Esophagus muscularis mucosa (tissue), 4 donors: ENCODE measurements around the gene HBZ. TPM values are rescaled to one million over a fixed set of nuclear protein-coding genes. Genes with fewer than 3 reads are reported as not detected.
"Not testable (repeated sequence)": the region's sequence is repeated elsewhere in the genome, so short reads cannot be mapped to it uniquely, and the experiment has no call there.

Experiments used
- DNase-seq: peaks from one replicate; pipeline ENCODE4 v3.0.0-alpha.2; 2017; ENCODE audit errors: extremely low spot score
- H3K27ac ChIP-seq, 4 donors: fragments of 200-600 bp; sonication (generic); replicated peaks in 1 of 4; 1 replicate in 3 of 4; 2 replicates in 1 of 4; pipeline ENCODE4 v1.5.1; 2016 to 2019; ENCODE audit warnings: mild to moderate bottlenecking in 1 of 4
- H3K27me3 ChIP-seq, 4 donors: fragments of 200-600 bp; sonication (generic); one replicate each; pipeline versions ENCODE4 v1.5.1 to v1.6.0; 2016 to 2019
- H3K36me3 ChIP-seq, 4 donors: fragments of 200-600 bp; sonication (generic); one replicate each; pipeline ENCODE4 v1.5.1; 2016 to 2019
- H3K4me1 ChIP-seq, 4 donors: fragments of 200-600 bp; sonication (generic); one replicate each; pipeline ENCODE4 v1.5.1; 2016 to 2019
- H3K4me3 ChIP-seq, 4 donors: fragments of 200-600 bp; sonication (generic); 1 replicate in 2 of 4; 2 replicates in 2 of 4; pipeline ENCODE4 v1.5.1; 2016 to 2019; ENCODE audit warnings: mild to moderate bottlenecking in 4 of 4, moderate library complexity in 1 of 4
- H3K9me3 ChIP-seq, 4 donors: fragments of 200-600 bp; sonication (generic); 1 replicate in 3 of 4; 2 replicates in 1 of 4; pipeline ENCODE4 v1.5.1; 2016 to 2019
- EP300 ChIP-seq: sonication (generic); formaldehyde crosslinking; IDR thresholded peaks from one replicate; pipeline ENCODE4 v1.6.1; 2017; ENCODE audit warnings: antibody characterized with exemption
- POLR2A ChIP-seq: fragments of 450-650 bp; IDR thresholded peaks from one replicate; pipeline ENCODE4 v1.6.1; 2017; ENCODE audit warnings: antibody characterized with exemption, moderate library complexity, mild to moderate bottlenecking, low read depth
- POLR2AphosphoS5 ChIP-seq, 2 donors: sonication (generic); formaldehyde crosslinking; IDR thresholded peaks; one replicate each; pipeline ENCODE4 v1.6.1; 2017; ENCODE audit warnings: antibody characterized with exemption in 2 of 2
- WGBS: methylation state at CpG from one replicate; pipeline ENCODE4 v1.1.5; 2018; 5-methylcytosine and 5-hydroxymethylcytosine counted together
- intact Hi-C: fragments of 100-400 bp; cut with DNase I; formaldehyde crosslinking; loops from one replicate; pipeline ENCODE4 v1.15.1; 2023
- total RNA-seq, 4 donors: library from RNA; depleted of rRNA; stranded (reverse); fragments of >200 nt; gene quantifications; one replicate each; pipeline versions ENCODE4 v1.1.0 to v1.2.1, GENCODE V29; 2016
- TF ChIP-seq, protein P1 (sequence below), 3 experiments: fragments of 200-600 bp in 2 of 3; fragments of 450-650 bp in 1 of 3; sonication (generic) in 2 of 3; IDR thresholded peaks; one replicate each; pipeline ENCODE4 v1.5.1; 2017 to 2019; ENCODE audit warnings: antibody characterized with exemption in 3 of 3, mild to moderate bottlenecking in 2 of 3, moderate library complexity in 1 of 3

The HBZ gene
- total RNA-seq, 4 donors from 2014 or later: not detected

DNA sequence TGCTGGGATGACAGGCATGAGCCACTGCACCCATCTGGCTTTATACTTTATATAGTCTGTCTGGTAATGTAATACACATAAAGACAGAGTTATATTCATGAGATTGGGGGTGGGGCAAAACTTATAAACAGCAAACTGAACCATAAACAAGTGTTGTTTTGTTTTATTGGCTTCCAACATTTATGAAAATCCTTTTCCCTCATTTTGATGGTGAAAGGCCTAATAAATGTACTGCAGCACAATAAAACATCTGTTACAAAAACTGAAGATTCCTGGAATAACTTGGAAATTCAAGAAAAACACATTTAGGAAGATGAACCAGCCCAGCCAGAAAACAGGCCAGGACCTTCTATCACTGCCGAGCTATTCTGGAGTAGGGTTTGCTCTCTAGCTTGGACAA, 30.1 kb upstream of the HBZ start:
- intact Hi-C loops: no loop called here
- no peak for DNase-seq
- 79% methylated on average over 1 of the region's 1 CpG for WGBS

DNA sequence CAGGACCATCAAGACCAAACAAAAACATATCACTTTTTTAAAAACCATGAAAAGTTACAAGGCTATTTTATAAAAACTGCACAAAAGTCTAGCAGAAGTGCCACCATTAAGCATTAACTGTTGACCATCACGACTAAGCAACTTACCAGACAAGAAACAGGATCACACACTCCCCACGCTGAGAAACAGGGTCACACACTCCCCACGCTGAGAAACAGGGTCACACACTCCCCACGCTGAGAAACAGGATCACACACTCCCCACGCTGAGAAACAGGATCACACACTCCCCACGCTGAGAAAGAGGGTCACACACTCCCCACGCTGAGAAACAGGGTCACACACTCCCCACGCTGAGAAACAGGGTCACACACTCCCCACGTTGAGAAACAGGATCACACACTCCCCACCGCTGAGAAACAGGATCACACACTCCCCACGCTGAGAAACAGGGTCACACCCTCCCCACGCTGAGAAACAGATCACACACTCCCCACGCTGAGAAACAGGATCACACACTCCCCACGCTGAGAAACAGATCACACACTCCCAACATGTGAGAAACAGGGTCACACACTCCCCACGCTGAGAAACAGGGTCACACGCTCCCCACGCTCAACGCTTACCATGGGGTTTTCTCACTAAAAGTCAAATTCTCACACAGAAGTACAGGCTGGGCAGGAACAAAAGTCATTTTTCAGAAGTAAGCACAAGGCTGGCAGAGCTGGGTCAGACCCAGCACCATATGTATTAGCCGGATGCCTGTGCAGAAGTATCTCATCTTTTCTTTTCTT, 28.7 kb upstream of the HBZ start:
- 92% methylated on average over 12 of the region's 19 CpGs for WGBS
- H3K9me3 ChIP-seq, H3K27ac ChIP-seq, H3K27me3 ChIP-seq, intact Hi-C loops, H3K4me3 ChIP-seq, DNase-seq, H3K4me1 ChIP-seq: not testable (repeated sequence)
- peaks cover 6 to 30% (median 24%) of the 10 kb centered on the region in 4 donors for H3K36me3 ChIP-seq

More for the DNA sequence above, 30.1 kb upstream of the HBZ start:
- no peak overlapping the region for H3K27ac ChIP-seq
- H3K9me3 ChIP-seq: no peaks in the 10 kb centered on the region
- H3K27me3 ChIP-seq: no peaks in the 10 kb centered on the region
- H3K36me3 ChIP-seq: peaks cover 6 to 33% (median 24%) of the 10 kb centered on the region in 4 donors
- TF ChIP-seq POLR2AphosphoS5 (IDR thresholded peaks at IDR 0.05) (no peak), EP300 (no peak), POLR2A (no peak)
- TF ChIP-seq, protein P1, sequence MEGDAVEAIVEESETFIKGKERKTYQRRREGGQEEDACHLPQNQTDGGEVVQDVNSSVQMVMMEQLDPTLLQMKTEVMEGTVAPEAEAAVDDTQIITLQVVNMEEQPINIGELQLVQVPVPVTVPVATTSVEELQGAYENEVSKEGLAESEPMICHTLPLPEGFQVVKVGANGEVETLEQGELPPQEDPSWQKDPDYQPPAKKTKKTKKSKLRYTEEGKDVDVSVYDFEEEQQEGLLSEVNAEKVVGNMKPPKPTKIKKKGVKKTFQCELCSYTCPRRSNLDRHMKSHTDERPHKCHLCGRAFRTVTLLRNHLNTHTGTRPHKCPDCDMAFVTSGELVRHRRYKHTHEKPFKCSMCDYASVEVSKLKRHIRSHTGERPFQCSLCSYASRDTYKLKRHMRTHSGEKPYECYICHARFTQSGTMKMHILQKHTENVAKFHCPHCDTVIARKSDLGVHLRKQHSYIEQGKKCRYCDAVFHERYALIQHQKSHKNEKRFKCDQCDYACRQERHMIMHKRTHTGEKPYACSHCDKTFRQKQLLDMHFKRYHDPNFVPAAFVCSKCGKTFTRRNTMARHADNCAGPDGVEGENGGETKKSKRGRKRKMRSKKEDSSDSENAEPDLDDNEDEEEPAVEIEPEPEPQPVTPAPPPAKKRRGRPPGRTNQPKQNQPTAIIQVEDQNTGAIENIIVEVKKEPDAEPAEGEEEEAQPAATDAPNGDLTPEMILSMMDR (IDR thresholded peaks at IDR 0.05): no peak
- no peak overlapping the region for H3K4me3 ChIP-seq
- H3K4me1 ChIP-seq: peaks cover 0 to 3% (median 0%) of the 10 kb centered on the region in 4 donors

GRCh38 chr16:125011-125410, 27.4 kb upstream of the HBZ start:
- Histone ChIP-seq H3K9me3 (no peaks in the 10 kb centered on the region), H3K27me3 (no peaks in the 10 kb centered on the region), H3K27ac (no peak overlapping the region), H3K4me3 (no peak overlapping the region), H3K36me3 (peaks cover 6 to 31% (median 24%) of the 10 kb centered on the region in 4 donors), H3K4me1 (no peaks in the 10 kb centered on the region)
- 89% methylated on average over 3 of the region's 3 CpGs for WGBS
- TF ChIP-seq EP300 (no peak), POLR2AphosphoS5 (IDR thresholded peaks at IDR 0.05) (no peak), POLR2A (no peak)
- TF ChIP-seq, protein P1 (IDR thresholded peaks at IDR 0.05): no peak
- no peak for DNase-seq
- intact Hi-C loops: no loop called here

DNA sequence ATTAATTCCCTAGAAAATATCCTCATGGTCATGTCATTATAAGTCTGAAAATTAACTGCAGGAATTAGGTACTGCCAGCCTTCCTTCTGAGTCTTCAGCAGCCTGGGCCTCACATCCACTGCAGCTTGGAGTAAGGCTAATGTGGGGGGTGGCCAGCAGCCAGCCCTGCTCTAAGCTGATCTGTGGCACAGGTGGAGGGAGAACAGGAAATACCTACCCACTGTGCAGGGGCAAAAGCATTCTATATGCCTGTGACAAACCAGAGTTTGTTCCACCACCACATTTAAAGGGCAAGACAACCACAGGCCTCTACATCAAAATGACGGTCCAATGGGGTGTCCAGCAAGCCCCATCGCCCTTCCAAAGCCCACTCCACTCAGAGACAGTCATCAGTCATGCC, 23.4 kb upstream of the HBZ start:
- H3K36me3 ChIP-seq: peaks cover 6 to 21% (median 10%) of the 10 kb centered on the region in 4 donors
- no peaks in the 10 kb centered on the region for H3K27me3 ChIP-seq
- no peak for DNase-seq
- H3K4me1 ChIP-seq: no peaks in the 10 kb centered on the region
- intact Hi-C loops: no loop called here
- WGBS: 100% methylated on average over 2 of the region's 2 CpGs
- H3K4me3 ChIP-seq: no peak overlapping the region
- H3K27ac ChIP-seq: no peak overlapping the region
- H3K9me3 ChIP-seq: no peaks in the 10 kb centered on the region
- TF ChIP-seq, protein P1 (IDR thresholded peaks at IDR 0.05): no peak
- TF ChIP-seq POLR2A: no peak
- no peak for TF ChIP-seq EP300
- no peak for TF ChIP-seq POLR2AphosphoS5 (IDR thresholded peaks at IDR 0.05)

GRCh38 chr16:130533-131173, 21.8 kb upstream of the HBZ start:
- no peaks in the 10 kb centered on the region for H3K4me1 ChIP-seq
- no peak overlapping the region for H3K27ac ChIP-seq
- peaks cover 0 to 13% (median 2%) of the 10 kb centered on the region in 4 donors for H3K36me3 ChIP-seq
- intact Hi-C loops: no loop called here
- DNase-seq: no peak
- TF ChIP-seq EP300: no peak
- TF ChIP-seq, protein P1 (IDR thresholded peaks at IDR 0.05): no peak
- no peak for TF ChIP-seq POLR2AphosphoS5 (IDR thresholded peaks at IDR 0.05)
- no peak for TF ChIP-seq POLR2A
- no peaks in the 10 kb centered on the region for H3K9me3 ChIP-seq
- WGBS: 95% methylated on average over 14 of the region's 15 CpGs
- H3K27me3 ChIP-seq: no peaks in the 10 kb centered on the region
- H3K4me3 ChIP-seq: no peak overlapping the region
